Fibroblast of villous mesenchyme (primary cell): Measurements from ENCODE around the gene LARP4B. TPM values are rescaled to one million over a fixed set of nuclear protein-coding genes. Genes with fewer than 3 reads are reported as not detected.

Source experiments
- DNase-seq: peaks from one replicate; pipeline ENCODE4 v3.0.0-alpha.2; 2010; ENCODE audit warnings: low read depth
- H3K4me3 ChIP-seq: 2 replicates; pipeline ENCODE4 v1.5.1; 2011; ENCODE audit warnings: low read depth, mild to moderate bottlenecking, low read length
- CTCF ChIP-seq: IDR thresholded peaks from 2 replicates; pipeline ENCODE4 v1.5.1; 2012; ENCODE audit warnings: low read depth, mild to moderate bottlenecking, low read length; ENCODE audit not compliant: insufficient read depth
- total RNA-seq: library from RNA; depleted of rRNA; stranded (reverse); fragments of >200 nt; gene quantifications from 2 replicates; pipeline ENCODE4 v1.2.3, GENCODE V29; 2012

Gene LARP4B
- total RNA-seq, 1 donor, result 57.4 TPM

GRCh38 chr10:966466-967235 lies 35.1 kb upstream of the LARP4B start:
- TF ChIP-seq CTCF, result no peak
- no peak overlapping the region for H3K4me3 ChIP-seq
- DNase-seq, result no peak

GRCh38 chr10:964988-965417 lies 33.5 kb upstream of the LARP4B start:
- H3K4me3 ChIP-seq, result no peak overlapping the region
- no peak for TF ChIP-seq CTCF
- DNase-seq, result no peak

GRCh38 chr10:964321-964987 lies 32.9 kb upstream of the LARP4B start:
- H3K4me3 ChIP-seq, result no peak overlapping the region
- DNase-seq, result peak; percentile 16
- no peak for TF ChIP-seq CTCF

- DNase-seq, result no peak
- TF ChIP-seq CTCF, result no peak
- no peak overlapping the region for H3K4me3 ChIP-seq
Observed at GRCh38 chr10:963655-964054, 32.1 kb upstream of the LARP4B start.

GRCh38 chr10:963186-963585 lies 31.7 kb upstream of the LARP4B start:
- no peak for TF ChIP-seq CTCF
- DNase-seq, result no peak
- H3K4me3 ChIP-seq, result no peak overlapping the region

- no peak for TF ChIP-seq CTCF
- DNase-seq, result no peak
Observed at GRCh38 chr10:962342-962741, 30.8 kb upstream of the LARP4B start.

GRCh38 chr10:958856-959255 lies 27.4 kb upstream of the LARP4B start:
- no peak for DNase-seq
- no peak overlapping the region for H3K4me3 ChIP-seq
- no peak for TF ChIP-seq CTCF

More at GRCh38 chr10:962342-962741, 30.8 kb upstream of the LARP4B start:
- no peak overlapping the region for H3K4me3 ChIP-seq
